Thyroid gland (tissue), 4 donors: ENCODE measurements around the gene GAS6. TPM values are rescaled to one million over a fixed set of nuclear protein-coding genes. Genes with fewer than 3 reads are reported as not detected.

Source experiments
- DNase-seq, 2 donors: peaks; one replicate each; pipeline ENCODE4 v3.0.0-alpha.2; 2019
- H3K27ac ChIP-seq, 3 donors: fragments of 200-600 bp; sonication (generic); 1 replicate in 2 of 3; 2 replicates in 1 of 3; pipeline ENCODE4 v1.5.1; 2016 to 2019; ENCODE audit warnings: mild to moderate bottlenecking in 1 of 3, moderate library complexity in 1 of 3
- H3K27me3 ChIP-seq: fragments of 200-600 bp; sonication (generic); one replicate; pipeline ENCODE4 v1.5.1; 2019
- H3K36me3 ChIP-seq, 2 donors: fragments of 200-600 bp; sonication (generic); one replicate each; pipeline ENCODE4 v1.5.1; 2016 to 2019
- H3K4me1 ChIP-seq, 2 donors: fragments of 200-600 bp; sonication (generic); one replicate each; pipeline ENCODE4 v1.5.1; 2017 to 2019
- H3K4me3 ChIP-seq, 3 donors: fragments of 200-600 bp; sonication (generic); replicated peaks in 1 of 3; 1 replicate in 2 of 3; 2 replicates in 1 of 3; pipeline ENCODE4 v1.5.1; 2016; ENCODE audit warnings: mild to moderate bottlenecking in 1 of 3
- H3K9me3 ChIP-seq: fragments of 200-600 bp; sonication (generic); one replicate; pipeline ENCODE4 v1.5.1; 2017
- POLR2A ChIP-seq, 2 donors: fragments of 450-650 bp; IDR thresholded peaks; one replicate each; pipeline ENCODE4 v1.6.1; 2017; ENCODE audit warnings: antibody characterized with exemption in 2 of 2, mild to moderate bottlenecking in 2 of 2, moderate library complexity in 1 of 2
- WGBS, 2 donors: methylation state at CpG; one replicate each; pipeline ENCODE4 v1.1.5; 2017; 5-methylcytosine and 5-hydroxymethylcytosine counted together
- intact Hi-C: fragments of 100-400 bp; cut with DNase I; formaldehyde crosslinking; loops from one replicate; pipeline ENCODE4 v1.15.1; 2023
- total RNA-seq, 4 donors: library from RNA; depleted of rRNA; stranded (reverse); fragments of >200 nt; gene quantifications; one replicate each; pipeline ENCODE4 v1.2.3, GENCODE V29; 2016
- TF ChIP-seq, protein P1 (sequence below), 6 experiments: fragments of 200-600 bp in 3 of 6; fragments of 450-650 bp in 3 of 6; sonication (generic) in 3 of 6; IDR thresholded peaks; one replicate each; pipeline ENCODE4 v1.5.1; 2016 to 2019; ENCODE audit warnings: antibody characterized with exemption in 6 of 6, mild to moderate bottlenecking in 2 of 6, inconsistent platforms in 1 of 6, moderate library complexity in 1 of 6

GAS6 gene
- total RNA-seq, 4 donors from 2014 or later, result 145 to 197 (median 173) TPM

DNA sequence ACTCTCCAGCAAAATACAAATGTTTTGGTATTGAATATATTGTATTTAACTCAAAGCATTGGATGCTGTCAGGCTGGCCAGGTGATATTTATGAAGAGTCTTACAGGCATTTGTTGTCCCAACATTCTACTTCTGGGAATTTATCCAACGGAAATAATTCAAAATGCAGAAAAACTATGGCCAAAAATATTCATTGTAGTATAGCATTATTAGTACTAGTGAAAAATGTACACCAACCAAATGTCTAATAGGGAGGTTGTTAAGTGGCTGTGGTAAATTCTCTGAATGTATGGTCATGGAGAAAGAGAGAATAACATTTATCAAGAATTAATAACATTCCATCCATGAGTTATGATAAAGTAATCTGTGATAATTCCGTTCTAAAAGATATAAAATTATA lies 38.6 kb upstream of the GAS6 start:
- no peak for TF ChIP-seq POLR2A (IDR thresholded peaks at IDR 0.05)
- TF ChIP-seq, protein P1, sequence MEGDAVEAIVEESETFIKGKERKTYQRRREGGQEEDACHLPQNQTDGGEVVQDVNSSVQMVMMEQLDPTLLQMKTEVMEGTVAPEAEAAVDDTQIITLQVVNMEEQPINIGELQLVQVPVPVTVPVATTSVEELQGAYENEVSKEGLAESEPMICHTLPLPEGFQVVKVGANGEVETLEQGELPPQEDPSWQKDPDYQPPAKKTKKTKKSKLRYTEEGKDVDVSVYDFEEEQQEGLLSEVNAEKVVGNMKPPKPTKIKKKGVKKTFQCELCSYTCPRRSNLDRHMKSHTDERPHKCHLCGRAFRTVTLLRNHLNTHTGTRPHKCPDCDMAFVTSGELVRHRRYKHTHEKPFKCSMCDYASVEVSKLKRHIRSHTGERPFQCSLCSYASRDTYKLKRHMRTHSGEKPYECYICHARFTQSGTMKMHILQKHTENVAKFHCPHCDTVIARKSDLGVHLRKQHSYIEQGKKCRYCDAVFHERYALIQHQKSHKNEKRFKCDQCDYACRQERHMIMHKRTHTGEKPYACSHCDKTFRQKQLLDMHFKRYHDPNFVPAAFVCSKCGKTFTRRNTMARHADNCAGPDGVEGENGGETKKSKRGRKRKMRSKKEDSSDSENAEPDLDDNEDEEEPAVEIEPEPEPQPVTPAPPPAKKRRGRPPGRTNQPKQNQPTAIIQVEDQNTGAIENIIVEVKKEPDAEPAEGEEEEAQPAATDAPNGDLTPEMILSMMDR (IDR thresholded peaks at IDR 0.05), result no peak
- Histone ChIP-seq H3K27me3 (no peaks in the 10 kb centered on the region), H3K4me3 (no peak overlapping the region), H3K27ac (no peak overlapping the region), H3K36me3 (no peaks in the 10 kb centered on the region), H3K9me3 (no peaks in the 10 kb centered on the region), H3K4me1 (peaks cover 14 to 19% of the 10 kb centered on the region in 2 donors)
- DNase-seq, result no peak
- 80 to 83% methylated on average over 2 of the region's 2 CpGs for WGBS, 2 donors
- intact Hi-C loops, result no loop called here

DNA sequence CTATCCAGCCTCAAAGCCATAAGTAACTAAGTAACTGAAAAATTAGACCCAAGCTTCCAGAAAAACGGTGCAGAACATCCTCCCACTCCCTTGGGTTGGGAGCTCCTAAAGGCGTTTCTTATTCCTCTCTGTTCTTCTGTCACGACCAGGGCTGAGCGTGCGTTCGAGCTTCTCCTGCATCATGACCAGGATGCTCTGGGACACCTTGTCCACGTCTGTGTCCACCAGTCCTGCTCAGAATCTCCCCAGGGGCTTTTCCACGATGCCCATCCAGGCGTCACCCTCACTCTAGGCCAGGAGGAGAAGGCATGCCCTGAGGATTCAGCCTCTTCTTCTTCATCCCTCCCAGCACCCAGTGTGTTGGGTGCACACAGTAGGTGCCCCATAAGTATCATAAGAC lies 37.8 kb upstream of the GAS6 start:
- WGBS, 2 donors, result 85 to 91% methylated on average over 9 of the region's 9 CpGs
- no peaks in the 10 kb centered on the region for H3K36me3 ChIP-seq
- H3K27ac ChIP-seq, result no peak overlapping the region
- no peaks in the 10 kb centered on the region for H3K9me3 ChIP-seq
- DNase-seq, result no peak
- no peak for TF ChIP-seq POLR2A (IDR thresholded peaks at IDR 0.05)
- TF ChIP-seq, protein P1 (IDR thresholded peaks at IDR 0.05), result no peak
- intact Hi-C loops, result no loop called here
- peaks cover 18 to 23% of the 10 kb centered on the region in 2 donors for H3K4me1 ChIP-seq
- H3K4me3 ChIP-seq, result no peak overlapping the region
- no peaks in the 10 kb centered on the region for H3K27me3 ChIP-seq

DNA sequence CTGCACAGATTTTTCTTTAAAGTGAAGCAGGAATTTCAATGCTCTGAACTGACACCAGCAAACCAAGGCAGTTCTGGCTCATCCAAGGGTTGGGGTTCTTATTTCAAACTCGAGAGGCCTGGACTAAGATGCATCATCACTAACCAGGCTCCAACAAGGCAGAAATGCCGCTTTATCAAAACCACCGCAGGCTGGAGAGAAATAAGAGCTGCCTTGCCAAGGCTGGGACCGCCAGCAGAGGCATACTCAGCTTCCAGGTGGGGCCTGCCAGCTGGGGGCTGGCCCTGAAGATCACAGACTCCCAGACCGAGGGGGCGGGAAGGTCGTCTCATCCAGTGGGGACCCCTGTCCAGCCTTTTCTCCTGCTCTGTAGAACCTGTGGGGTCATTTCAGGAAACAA lies 37.4 kb upstream of the GAS6 start:
- intact Hi-C loops, result no loop called here
- TF ChIP-seq, protein P1 (IDR thresholded peaks at IDR 0.05), result no peak
- TF ChIP-seq POLR2A (IDR thresholded peaks at IDR 0.05), result no peak

DNA sequence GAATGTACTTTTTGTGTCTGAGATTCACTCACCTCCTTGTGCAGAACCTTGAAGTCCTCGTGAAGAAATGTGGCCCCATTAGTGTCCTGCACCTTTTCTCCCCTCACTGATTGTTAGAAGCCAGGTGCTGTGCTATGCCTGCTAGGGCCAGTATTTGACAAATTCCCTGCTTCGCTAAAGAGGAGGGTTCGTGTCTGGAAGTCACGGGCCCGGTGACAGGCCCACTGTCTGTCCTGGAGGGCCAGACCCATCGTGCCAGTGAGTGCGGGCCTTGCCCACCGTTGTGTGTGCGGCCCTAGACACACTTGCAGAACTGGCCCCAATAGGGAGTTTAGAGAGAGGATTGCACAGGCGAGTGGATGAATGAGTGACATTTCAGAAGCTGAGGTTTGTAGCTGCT lies 36.8 kb upstream of the GAS6 start:
- Histone ChIP-seq H3K9me3 (no peaks in the 10 kb centered on the region), H3K27me3 (no peaks in the 10 kb centered on the region), H3K4me3 (no peak overlapping the region), H3K4me1 (peaks cover 18 to 21% of the 10 kb centered on the region in 2 donors), H3K27ac (no peak overlapping the region), H3K36me3 (no peaks in the 10 kb centered on the region)
- no peak for DNase-seq
- TF ChIP-seq, protein P1 (IDR thresholded peaks at IDR 0.05), result no peak
- TF ChIP-seq POLR2A (IDR thresholded peaks at IDR 0.05), result no peak
- intact Hi-C loops, result no loop called here
- 83% methylated on average over 6 to 10 of the region's 10 CpGs for WGBS, 2 donors

More for the DNA sequence above, 37.4 kb upstream of the GAS6 start:
- Histone ChIP-seq H3K36me3 (no peaks in the 10 kb centered on the region), H3K4me1 (peaks cover 18 to 21% of the 10 kb centered on the region in 2 donors), H3K27ac (peak overlapping the region in 1 of 3 donors; percentile 13), H3K9me3 (no peaks in the 10 kb centered on the region), H3K27me3 (no peaks in the 10 kb centered on the region), H3K4me3 (no peak overlapping the region)
- WGBS, 2 donors, result 69 to 81% methylated on average over 7 of the region's 7 CpGs
- no peak for DNase-seq

DNA sequence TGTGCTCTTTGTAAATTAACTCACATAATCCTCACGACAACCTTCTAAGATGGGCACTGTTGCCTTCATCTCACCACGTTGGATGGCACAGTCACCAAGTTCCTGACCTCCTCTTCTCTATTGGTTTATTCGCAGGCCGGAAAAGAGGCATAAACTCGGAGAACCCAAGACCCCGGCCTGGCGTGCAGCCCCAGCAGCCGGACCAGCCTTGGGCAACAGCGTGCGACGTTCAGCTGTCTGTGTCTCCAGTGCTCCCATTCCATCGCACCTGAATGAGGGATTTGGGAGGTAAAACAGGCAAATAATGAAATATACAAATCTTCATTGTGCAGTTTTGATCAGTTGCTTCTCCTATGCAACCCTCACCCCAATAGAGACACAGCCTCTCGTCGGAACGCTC lies 34.5 kb upstream of the GAS6 start:
- H3K27ac ChIP-seq, result peak overlapping the region in 1 of 3 donors; percentile 72
- intact Hi-C loops, result no loop called here
- no peak overlapping the region for H3K4me3 ChIP-seq
- TF ChIP-seq, protein P1 (IDR thresholded peaks at IDR 0.05), result no peak
- no peak for TF ChIP-seq POLR2A (IDR thresholded peaks at IDR 0.05)
- WGBS, 2 donors, result 95 to 97% methylated on average over 15 of the region's 15 CpGs
- H3K36me3 ChIP-seq, result no peaks in the 10 kb centered on the region
- peaks cover 18 to 21% of the 10 kb centered on the region in 2 donors for H3K4me1 ChIP-seq
- H3K27me3 ChIP-seq, result no peaks in the 10 kb centered on the region
- DNase-seq, result no peak
- H3K9me3 ChIP-seq, result no peaks in the 10 kb centered on the region
